Fibroblast of villous mesenchyme (primary cell): Measurements from ENCODE around the gene SLC22A23. TPM values are rescaled to one million over a fixed set of nuclear protein-coding genes. Genes with fewer than 3 reads are reported as not detected.

Source experiments
- DNase-seq: peaks from one replicate; pipeline ENCODE4 v3.0.0-alpha.2; 2010; ENCODE audit warnings: low read depth
- H3K4me3 ChIP-seq: 2 replicates; pipeline ENCODE4 v1.5.1; 2011; ENCODE audit warnings: low read depth, mild to moderate bottlenecking, low read length
- total RNA-seq: library from RNA; depleted of rRNA; stranded (reverse); fragments of >200 nt; gene quantifications from 2 replicates; pipeline ENCODE4 v1.2.3, GENCODE V29; 2012
- TF ChIP-seq, protein P1 (sequence below): IDR thresholded peaks from 2 replicates; pipeline ENCODE4 v1.5.1; 2012; ENCODE audit warnings: low read depth, mild to moderate bottlenecking, low read length; ENCODE audit not compliant: insufficient read depth

SLC22A23 gene
- total RNA-seq, 1 donor, result 2.2 TPM

- TF ChIP-seq, protein P1, sequence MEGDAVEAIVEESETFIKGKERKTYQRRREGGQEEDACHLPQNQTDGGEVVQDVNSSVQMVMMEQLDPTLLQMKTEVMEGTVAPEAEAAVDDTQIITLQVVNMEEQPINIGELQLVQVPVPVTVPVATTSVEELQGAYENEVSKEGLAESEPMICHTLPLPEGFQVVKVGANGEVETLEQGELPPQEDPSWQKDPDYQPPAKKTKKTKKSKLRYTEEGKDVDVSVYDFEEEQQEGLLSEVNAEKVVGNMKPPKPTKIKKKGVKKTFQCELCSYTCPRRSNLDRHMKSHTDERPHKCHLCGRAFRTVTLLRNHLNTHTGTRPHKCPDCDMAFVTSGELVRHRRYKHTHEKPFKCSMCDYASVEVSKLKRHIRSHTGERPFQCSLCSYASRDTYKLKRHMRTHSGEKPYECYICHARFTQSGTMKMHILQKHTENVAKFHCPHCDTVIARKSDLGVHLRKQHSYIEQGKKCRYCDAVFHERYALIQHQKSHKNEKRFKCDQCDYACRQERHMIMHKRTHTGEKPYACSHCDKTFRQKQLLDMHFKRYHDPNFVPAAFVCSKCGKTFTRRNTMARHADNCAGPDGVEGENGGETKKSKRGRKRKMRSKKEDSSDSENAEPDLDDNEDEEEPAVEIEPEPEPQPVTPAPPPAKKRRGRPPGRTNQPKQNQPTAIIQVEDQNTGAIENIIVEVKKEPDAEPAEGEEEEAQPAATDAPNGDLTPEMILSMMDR, result no peak
- no peak for DNase-seq
- no peak overlapping the region for H3K4me3 ChIP-seq
These were observed 29.7 kb downstream of the SLC22A23 start for GRCh38 chr6:3426927-3427686.

DNA sequence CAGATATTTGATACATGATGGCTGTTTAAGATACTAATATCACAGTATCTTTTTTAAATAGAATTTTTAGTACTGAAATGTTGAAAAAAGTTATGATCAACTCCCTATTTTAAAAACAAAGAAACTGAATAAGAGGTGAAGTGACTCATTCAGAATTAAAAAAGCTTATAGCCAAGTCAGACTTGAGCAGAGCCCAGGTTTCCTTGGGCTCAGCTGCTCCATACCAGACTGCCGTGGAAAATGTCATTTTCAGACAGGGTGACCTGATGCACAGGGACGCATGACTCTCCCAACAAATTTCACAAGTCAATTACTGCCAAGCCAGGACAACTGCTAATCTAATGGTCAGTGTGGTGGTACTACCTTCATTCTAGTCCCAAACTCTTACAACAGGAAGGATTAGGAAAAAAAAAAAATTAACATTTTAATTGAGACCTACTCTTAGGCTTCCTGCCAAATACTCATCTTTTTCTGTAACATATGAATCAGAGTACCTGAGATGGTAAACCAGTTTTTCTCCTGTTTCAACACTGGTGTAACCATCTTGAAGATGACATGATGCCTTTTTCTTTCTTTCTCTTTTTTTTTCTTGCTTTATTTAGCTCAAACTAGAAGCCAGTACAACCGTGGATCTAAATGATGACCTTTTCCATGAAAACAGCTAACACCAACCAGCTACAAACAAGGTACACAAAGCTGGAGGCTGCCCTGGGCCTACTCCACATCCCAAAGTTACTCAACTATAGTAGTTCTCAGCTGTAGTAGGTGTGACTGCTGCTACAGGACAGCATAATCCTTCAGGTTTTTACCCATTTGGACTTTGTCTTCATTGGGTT lies 30.5 kb downstream of the SLC22A23 start:
- DNase-seq, result no peak
- TF ChIP-seq, protein P1, result no peak
- H3K4me3 ChIP-seq, result no peak overlapping the region

- TF ChIP-seq, protein P1, result no peak
- DNase-seq, result no peak
- H3K4me3 ChIP-seq, result no peak overlapping the region
These were observed 31.3 kb downstream of the SLC22A23 start for GRCh38 chr6:3425574-3425973.

GRCh38 chr6:3424185-3424927 lies 32.5 kb downstream of the SLC22A23 start:
- TF ChIP-seq, protein P1, result no peak
- H3K4me3 ChIP-seq, result no peak overlapping the region
- DNase-seq, result no peak

DNA sequence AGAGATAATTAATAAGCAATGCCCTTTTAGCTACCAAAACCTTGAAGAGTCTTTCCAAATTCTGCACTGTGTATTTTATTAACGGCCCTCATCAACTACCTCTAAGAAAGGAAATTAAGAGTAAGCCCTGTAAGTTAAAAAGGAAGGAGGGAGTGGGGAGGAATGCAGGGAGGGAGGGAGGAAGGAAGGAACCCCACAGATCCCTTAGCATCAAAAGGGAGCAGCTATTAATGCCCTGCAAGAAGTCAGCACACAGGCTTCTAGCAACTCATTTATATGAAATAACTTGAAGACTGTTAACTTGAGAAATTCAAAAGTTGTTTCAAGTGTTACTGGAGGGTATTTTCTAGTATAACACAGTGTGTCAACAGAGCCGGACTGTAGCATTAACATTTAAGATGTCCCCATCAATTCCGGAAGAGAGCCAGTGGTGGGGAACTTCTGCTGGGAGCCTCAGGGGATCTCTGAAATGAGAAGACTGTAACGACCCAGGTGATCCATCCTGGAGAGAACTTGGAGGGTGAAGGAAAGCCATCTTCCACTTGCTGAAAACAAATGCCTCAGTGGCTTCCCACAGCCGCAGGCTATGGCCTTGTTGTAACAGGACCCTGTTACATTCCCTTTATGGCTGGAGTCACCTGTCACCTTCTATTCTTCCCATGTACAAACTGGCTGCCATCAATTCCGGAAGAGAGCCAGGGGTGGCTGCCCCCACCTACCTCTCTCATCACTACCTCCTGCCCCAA lies 33.2 kb downstream of the SLC22A23 start:
- TF ChIP-seq, protein P1, result no peak
- no peak for DNase-seq
- H3K4me3 ChIP-seq, result no peak overlapping the region

DNA sequence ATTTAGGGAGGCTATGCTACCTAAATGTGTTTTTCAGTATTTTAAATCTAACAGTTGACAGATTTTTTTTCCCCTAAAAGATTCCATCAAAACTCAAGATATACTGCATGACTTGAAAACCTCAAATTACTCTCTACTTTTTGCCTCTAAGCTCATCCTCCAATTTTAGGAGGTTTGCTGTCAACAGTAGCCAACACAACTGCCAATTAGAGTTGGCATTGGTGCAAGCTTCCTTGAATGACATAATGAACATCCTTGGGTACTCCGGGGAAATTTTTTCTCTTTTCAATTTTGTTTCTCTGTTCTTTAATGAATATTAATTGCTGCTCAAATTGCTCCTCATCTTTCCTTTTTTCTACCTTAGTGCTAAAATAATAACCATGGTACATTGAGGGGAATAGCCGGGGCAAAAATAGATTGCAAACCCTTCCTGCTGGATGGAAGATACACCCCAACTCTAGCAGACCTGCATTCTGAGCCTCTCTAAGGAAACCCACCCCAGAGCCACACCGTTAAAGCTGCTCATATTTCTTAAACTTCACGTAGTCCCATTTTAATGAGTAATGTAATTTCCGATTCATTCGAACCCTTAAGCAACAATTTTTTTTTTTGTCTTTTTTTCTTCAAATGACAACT lies 34.3 kb downstream of the SLC22A23 start:
- H3K4me3 ChIP-seq, result no peak overlapping the region
- DNase-seq, result no peak
- TF ChIP-seq, protein P1, result no peak
